H1 (cell line): Measurements from ENCODE around the gene PCAT7. TPM values are rescaled to one million over a fixed set of nuclear protein-coding genes. Genes with fewer than 3 reads are reported as not detected.

Source experiments
- CTCF ChIA-PET: fragments of 300-600 bp; sonication (Branson Sonifier 250); formaldehyde crosslinking; loops from one replicate; lab custom pipeline; 2021; ENCODE audit not compliant: partially characterized antibody; lab: Charles Lee
- POLR2A ChIA-PET: fragments of 300-600 bp; sonication (Branson Sonifier 250); formaldehyde crosslinking; loops from one replicate; lab custom pipeline; 2021; ENCODE audit warnings: inconsistent platforms; ENCODE audit not compliant: partially characterized antibody; lab: Charles Lee
- DNase-seq, 2 experiments: peaks; one replicate each; pipeline versions ENCODE4 v3.0.0 to v3.0.0-alpha.2; 2010 to 2022; ENCODE audit warnings: low spot score in 2 of 2, low read depth in 1 of 2, mixed read lengths in 1 of 2
- FAIRE-seq: peaks from 2 replicates; lab custom pipeline; 2011; peaks lifted over from hg19 to GRCh38; lab: Jason Lieb, UNC
- H2AFZ ChIP-seq: 2 replicates; pipeline ENCODE4 v1.8.1; 2012; ENCODE audit warnings: low read length, inconsistent platforms
- H2AK5ac ChIP-seq: 2 replicates; pipeline ENCODE4 v1.6.1; 2013; ENCODE audit warnings: low read depth, low read length
- H2BK120ac ChIP-seq: replicated peaks from 2 replicates; pipeline ENCODE3; 2013; ENCODE audit warnings: low read depth, low read length, inconsistent platforms
- H2BK12ac ChIP-seq: 2 replicates; pipeline ENCODE4 v1.6.1; 2013; ENCODE audit warnings: low read depth, low read length
- H2BK15ac ChIP-seq: 2 replicates; pipeline ENCODE4 v1.6.1; 2013; ENCODE audit warnings: low read length
- H2BK20ac ChIP-seq: 2 replicates; pipeline ENCODE4 v1.6.1; 2013; ENCODE audit warnings: low read length
- H2BK5ac ChIP-seq: 2 replicates; pipeline ENCODE4 v1.6.1; 2013; ENCODE audit warnings: low read depth, low read length
- H3K14ac ChIP-seq: 2 replicates; pipeline ENCODE4 v1.6.1; 2013; ENCODE audit warnings: inconsistent platforms; ENCODE audit not compliant: insufficient read length
- H3K18ac ChIP-seq: 2 replicates; pipeline ENCODE4 v1.6.1; 2013; ENCODE audit warnings: low read length; ENCODE audit errors: extremely low read depth
- H3K23ac ChIP-seq: 2 replicates; pipeline ENCODE4 v1.6.1; 2013; ENCODE audit warnings: inconsistent platforms; ENCODE audit not compliant: insufficient read length
- H3K23me2 ChIP-seq: 2 replicates; pipeline ENCODE4 v1.6.1; 2013; ENCODE audit warnings: low read depth, low read length
- H3K27ac ChIP-seq: 2 replicates; pipeline ENCODE4 v1.6.1; 2011; ENCODE audit warnings: low read depth, low read length, inconsistent platforms
- H3K27me3 ChIP-seq, 4 experiments: replicated peaks in 1 of 4; 1 replicate in 1 of 4; 2 replicates in 3 of 4; pipeline versions ENCODE4 v1.6.1 to v1.8.1; 2011 to 2013; ENCODE audit warnings: low read length in 3 of 4, mild to moderate bottlenecking in 3 of 4, inconsistent platforms in 2 of 4, mixed read lengths in 2 of 4, moderate library complexity in 1 of 4; ENCODE audit not compliant: control insufficient read depth in 3 of 4, insufficient read depth in 3 of 4; ENCODE audit errors: extremely low read depth in 1 of 4
- H3K36me3 ChIP-seq, 4 experiments: 2 replicates each; pipeline versions ENCODE4 v1.6.1 to v1.8.1; 2011 to 2013; ENCODE audit warnings: mild to moderate bottlenecking in 4 of 4, low read length in 3 of 4, moderate library complexity in 2 of 4, control low read depth in 1 of 4, inconsistent platforms in 1 of 4; ENCODE audit not compliant: insufficient read depth in 4 of 4, control insufficient read depth in 2 of 4
- H3K4ac ChIP-seq: replicated peaks from 2 replicates; pipeline ENCODE3; 2013; ENCODE audit warnings: low read length, low read depth, mixed read lengths, inconsistent platforms; ENCODE audit not compliant: insufficient read length
- H3K4me1 ChIP-seq, 4 experiments: replicated peaks in 1 of 4; 1 replicate in 1 of 4; 2 replicates in 3 of 4; pipeline versions ENCODE4 v1.6.1 to v1.8.1; 2011 to 2013; ENCODE audit warnings: low read length in 3 of 4, inconsistent platforms in 2 of 4, mixed read lengths in 1 of 4; ENCODE audit not compliant: insufficient read depth in 4 of 4, control insufficient read depth in 3 of 4
- H3K4me2 ChIP-seq, 2 experiments: 2 replicates each; pipeline versions ENCODE4 v1.6.1 to v1.8.1; 2011 to 2013; ENCODE audit warnings: low read depth in 2 of 2, low read length in 2 of 2, control low read depth in 1 of 2, inconsistent platforms in 1 of 2, mild to moderate bottlenecking in 1 of 2; ENCODE audit not compliant: insufficient read depth in 1 of 2
- H3K4me3 ChIP-seq, 4 experiments: fragments of 200-600, 300-600 bp in 1 of 4; sonication (generic), shearing (Covaris generic), sonication (Bioruptor Twin) in 1 of 4; 2 replicates each; pipeline versions ENCODE4 v1.5.1 to v1.8.1; 2011 to 2016; ENCODE audit warnings: low read length in 4 of 4, low read depth in 3 of 4, control low read depth in 2 of 4, inconsistent platforms in 2 of 4, mild to moderate bottlenecking in 2 of 4, mixed read lengths in 1 of 4, moderate library complexity in 1 of 4; ENCODE audit not compliant: insufficient read depth in 2 of 4; ENCODE audit errors: extremely low read depth in 1 of 4
- H3K56ac ChIP-seq: replicated peaks from 2 replicates; pipeline ENCODE3; 2013; ENCODE audit warnings: low read depth, mild to moderate bottlenecking, mixed read lengths, low read length, inconsistent platforms; ENCODE audit not compliant: insufficient read length
- H3K79me1 ChIP-seq: 2 replicates; pipeline ENCODE4 v1.6.1; 2013; ENCODE audit warnings: low read depth, low read length, control low read depth
- H3K79me2 ChIP-seq, 2 experiments: 2 replicates each; pipeline versions ENCODE4 v1.6.1 to v1.8.1; 2012 to 2013; ENCODE audit warnings: low read length in 2 of 2, mild to moderate bottlenecking in 2 of 2, inconsistent platforms in 1 of 2; ENCODE audit not compliant: insufficient read depth in 2 of 2, control insufficient read depth in 1 of 2
- H3K9ac ChIP-seq, 4 experiments: replicated peaks in 1 of 4; 1 replicate in 1 of 4; 2 replicates in 3 of 4; pipeline versions ENCODE4 v1.6.1 to v1.8.1; 2011 to 2013; ENCODE audit warnings: low read depth in 3 of 4, low read length in 3 of 4, control low read depth in 2 of 4, mild to moderate bottlenecking in 2 of 4, moderate library complexity in 2 of 4, inconsistent platforms in 1 of 4; ENCODE audit errors: extremely low read depth in 1 of 4
- H3K9me3 ChIP-seq, 2 experiments: 2 replicates each; pipeline versions ENCODE4 v1.6.1 to v1.8.1; 2012 to 2013; ENCODE audit warnings: mild to moderate bottlenecking in 2 of 2, moderate library complexity in 2 of 2, control low read depth in 1 of 2, inconsistent platforms in 1 of 2, low read depth in 1 of 2, low read length in 1 of 2, mixed read lengths in 1 of 2; ENCODE audit not compliant: insufficient read depth in 2 of 2
- H4K20me1 ChIP-seq, 2 experiments: replicated peaks in 1 of 2; 2 replicates each; pipeline versions ENCODE3 to v1.8.1; 2011 to 2013; ENCODE audit warnings: inconsistent platforms in 2 of 2, low read length in 2 of 2, mild to moderate bottlenecking in 1 of 2; ENCODE audit not compliant: insufficient read depth in 2 of 2, control insufficient read depth in 1 of 2
- H4K5ac ChIP-seq: 2 replicates; pipeline ENCODE4 v1.6.1; 2013; ENCODE audit warnings: low read length, low read depth, mixed read lengths, inconsistent platforms; ENCODE audit not compliant: insufficient read length
- H4K8ac ChIP-seq: 2 replicates; pipeline ENCODE4 v1.8.0; 2013; ENCODE audit warnings: mild to moderate bottlenecking, moderate library complexity, low read length, inconsistent platforms; ENCODE audit not compliant: insufficient read depth; ENCODE audit errors: extremely low read depth
- H4K91ac ChIP-seq: replicated peaks from 2 replicates; pipeline ENCODE3; 2013; ENCODE audit warnings: low read length, mixed read lengths, inconsistent platforms; ENCODE audit not compliant: insufficient read length
- CHD1 ChIP-seq: IDR thresholded peaks from 2 replicates; pipeline ENCODE4 v1.6.1; 2012; ENCODE audit warnings: low read depth, low read length, improper control_type of control experiment
- KDM4A ChIP-seq: IDR thresholded peaks from one replicate; pipeline ENCODE4 v1.7.1; 2012; ENCODE audit warnings: low read depth, mild to moderate bottlenecking, moderate library complexity, low read length, inconsistent platforms; ENCODE audit not compliant: severe bottlenecking
- KDM5A ChIP-seq: fragments of 200-600 bp; IDR thresholded peaks from 2 replicates; pipeline ENCODE4 v1.7.1; 2012; ENCODE audit warnings: mild to moderate bottlenecking, low read length, inconsistent platforms, mixed read lengths
- POU5F1 ChIP-seq: IDR thresholded peaks from 2 replicates; pipeline ENCODE4 v1.6.1; 2011; ENCODE audit warnings: low read depth, mild to moderate bottlenecking, low read length, moderate library complexity
- TAF7 ChIP-seq: optimal IDR thresholded peaks from 2 replicates; pipeline ENCODE3; 2011; ENCODE audit warnings: low read depth, mild to moderate bottlenecking, inconsistent platforms, low read length, moderate library complexity, borderline replicate concordance
- WGBS, 2 experiments: shearing (Covaris generic) in 1 of 2; methylation state at CpG; one replicate each; pipeline versions ENCODE4 v1.1.6 to v1.1.7; 2013 to 2015; ENCODE audit warnings: low lambda C conversion rate in 2 of 2, mixed read lengths in 2 of 2, inconsistent platforms in 1 of 2, low coverage in 1 of 2, missing lambda C conversion rate in 1 of 2; ENCODE audit not compliant: insufficient replicate concordance in 2 of 2, insufficient coverage in 1 of 2, insufficient read length in 1 of 2; ENCODE audit errors: extremely low coverage in 1 of 2, missing lambda C conversion rate in 1 of 2; 5-methylcytosine and 5-hydroxymethylcytosine counted together
- polyA plus RNA-seq, 7 experiments: library from polyadenylated mRNA; depleted of rRNA in 3 of 7; stranded (reverse) in 5 of 7; unstranded in 2 of 7; fragments of >200 nt in 5 of 7; fragments of 200-250 nt in 2 of 7; gene quantifications; 1 replicate in 5 of 7; 2 replicates in 1 of 7; 4 replicates in 1 of 7; pipeline versions ENCODE4 v1.2.1 to v1.2.3, GENCODE V29; 2011 to 2013; ENCODE audit warnings: missing spikeins in 2 of 7, mixed read lengths in 2 of 7
- total RNA-seq: library from RNA; stranded (reverse); fragmentation: NEBNext Ultra II Directional; extraction: Animal tissue kit (Norgen Biotek cat#: 25700); gene quantifications from 2 replicates; pipeline ENCODE4 v1.2.1, GENCODE V29; 2021
- TF ChIP-seq, protein P1 (sequence below): IDR thresholded peaks from 2 replicates; pipeline ENCODE4 v1.6.1; 2012; ENCODE audit warnings: inconsistent platforms

The PCAT7 gene
- total and polyA plus RNA-seq, 2 of the 8 experiments (the other 6 are each of a cell fraction or from before 2014, with no cell fraction given): 3.2 to 4.1 TPM

DNA sequence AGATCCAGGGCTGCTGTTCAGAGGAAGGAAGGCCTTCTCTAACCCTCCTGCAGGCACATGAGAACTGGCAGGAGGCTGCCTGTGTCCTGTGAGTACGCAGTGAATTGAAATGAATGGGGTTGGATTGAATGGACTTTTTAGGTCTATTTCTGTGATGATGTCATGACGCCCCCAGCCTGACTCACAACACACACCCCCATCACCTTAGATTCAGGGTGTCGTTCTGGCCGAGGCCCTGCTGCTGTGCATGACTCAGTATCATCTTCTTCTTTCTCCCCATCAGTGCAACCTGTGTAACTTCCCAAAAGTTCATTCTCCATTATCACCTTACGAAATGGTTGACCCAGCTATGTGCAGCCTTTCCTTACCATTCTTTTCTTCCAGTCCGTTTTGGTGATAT is 5.4 kb downstream of the PCAT7 start:
- no peak overlapping the region for H3K14ac ChIP-seq
- no peaks in the 10 kb centered on the region for H4K20me1 ChIP-seq
- no peak for TF ChIP-seq POU5F1
- TF ChIP-seq CHD1: no peak
- TF ChIP-seq KDM5A: no peak
- TF ChIP-seq TAF7: no peak
- TF ChIP-seq, protein P1, sequence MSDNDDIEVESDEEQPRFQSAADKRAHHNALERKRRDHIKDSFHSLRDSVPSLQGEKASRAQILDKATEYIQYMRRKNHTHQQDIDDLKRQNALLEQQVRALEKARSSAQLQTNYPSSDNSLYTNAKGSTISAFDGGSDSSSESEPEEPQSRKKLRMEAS: no peak
- TF ChIP-seq KDM4A: no peak
- no peak overlapping the region for H3K9ac ChIP-seq
- H3K18ac ChIP-seq: no peak overlapping the region
- no peak overlapping the region for H3K23ac ChIP-seq
- ChIA-PET CTCF (interaction anchor here (1.2 kb wide), 1 partner anchor 66 kb away, joined by 3 read pairs; no protein-coding TSS in a partner anchor), POLR2A (interaction anchor here (1.6 to 2.0 kb wide), 2 partner anchors 10 to 12 kb away, joined by 4 to 5 read pairs; no protein-coding TSS in a partner anchor)
- no peak for DNase-seq
- no peak overlapping the region for H3K4me2 ChIP-seq
- no peak overlapping the region for H2BK15ac ChIP-seq
- no peak overlapping the region for H4K5ac ChIP-seq
- H3K79me1 ChIP-seq: no peaks in the 10 kb centered on the region
- H3K4me1 ChIP-seq: no peaks in the 10 kb centered on the region
- peaks cover 2 to 8% (median 6%) of the 10 kb centered on the region in 4 experiments; a peak in 4 of 8 replicates for H3K36me3 ChIP-seq
- H3K23me2 ChIP-seq: peaks cover 3% of the 10 kb centered on the region; the same call in 1 of the 2 replicates
- no peak overlapping the region for H3K4ac ChIP-seq
- no peak overlapping the region for H3K4me3 ChIP-seq
- no peak overlapping the region for H2BK120ac ChIP-seq
- H2BK20ac ChIP-seq: no peak overlapping the region
- no peak overlapping the region for H2BK12ac ChIP-seq
- H3K9me3 ChIP-seq: no peaks in the 10 kb centered on the region
- no peak overlapping the region for H4K91ac ChIP-seq
- no peak overlapping the region for H2AFZ ChIP-seq
- no peak overlapping the region for H2AK5ac ChIP-seq
- no peak overlapping the region for H3K27ac ChIP-seq
- no peak for FAIRE-seq
- 89% methylated on average over 6 of the region's 6 CpGs; no CpG with 5 or more reads in 1 of the 2 experiments for WGBS, 2 experiments
- no peaks in the 10 kb centered on the region; a peak in 1 of 7 replicates for H3K27me3 ChIP-seq
- H3K79me2 ChIP-seq: peaks cover 0 to 22% of the 10 kb centered on the region in 2 experiments; a peak in 2 of 4 replicates
- no peak overlapping the region for H3K56ac ChIP-seq
- H4K8ac ChIP-seq: no peak overlapping the region
- H2BK5ac ChIP-seq: no peak overlapping the region
